ENCODE measurements around the gene NPTX1.

- TF ChIP-seq CTCF (CRISPR knock-in tag; IDR thresholded peaks at IDR 0.05) (no peak), ZNF776 (CRISPR knock-in tag; IDR thresholded peaks at IDR 0.05) (no peak), HNF4G (IDR thresholded peaks at IDR 0.05; ENCODE audit: borderline replicate concordance, low read depth, low read length) (no peak), HNF4G (CRISPR knock-in tag; IDR thresholded peaks at IDR 0.05; ENCODE audit: borderline replicate concordance, low read depth) (no peak)
Observed at GRCh38 chr17:80510772-80511171, 34.4 kb upstream of the NPTX1 start.
